GM19025 (cell line): Measurements from ENCODE around the gene RC3H1.
"Not testable (repeated sequence)": the region's sequence is repeated elsewhere in the genome, so short reads cannot be mapped to it uniquely, and the experiment has no call there.

ENCODE experiments used
- ATAC-seq: cut with Tn5 transposase; IDR thresholded peaks from one replicate; pipeline ENCODE4 v1.9.1; 2021; ENCODE audit warnings: mild to moderate bottlenecking, low read depth, moderate library complexity; ENCODE audit not compliant: unreplicated experiment

Gene RC3H1

GRCh38 chr1:174031099-174031498, 8.9 kb upstream of the RC3H1 start:
- ATAC-seq = no peak

DNA sequence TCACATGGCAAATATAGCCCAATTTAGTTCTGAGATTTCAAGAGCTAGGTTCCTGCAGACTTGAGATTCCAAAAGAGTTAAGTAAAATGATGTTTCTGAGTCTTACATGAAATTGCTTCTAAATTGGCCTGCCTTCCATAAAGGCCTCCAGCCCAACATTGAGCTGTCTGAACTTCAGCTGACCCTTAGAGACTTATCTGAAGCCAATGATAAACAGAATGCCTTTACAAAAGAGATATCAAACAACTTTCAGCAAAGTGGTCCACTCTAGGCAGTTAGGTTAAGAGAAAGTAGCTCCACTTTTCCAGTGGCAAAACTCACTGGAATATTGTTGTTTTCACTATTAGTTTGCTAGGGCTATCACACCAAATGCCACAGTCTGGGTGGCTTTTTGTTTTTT, 6.3 kb upstream of the RC3H1 start:
- no peak for ATAC-seq

DNA sequence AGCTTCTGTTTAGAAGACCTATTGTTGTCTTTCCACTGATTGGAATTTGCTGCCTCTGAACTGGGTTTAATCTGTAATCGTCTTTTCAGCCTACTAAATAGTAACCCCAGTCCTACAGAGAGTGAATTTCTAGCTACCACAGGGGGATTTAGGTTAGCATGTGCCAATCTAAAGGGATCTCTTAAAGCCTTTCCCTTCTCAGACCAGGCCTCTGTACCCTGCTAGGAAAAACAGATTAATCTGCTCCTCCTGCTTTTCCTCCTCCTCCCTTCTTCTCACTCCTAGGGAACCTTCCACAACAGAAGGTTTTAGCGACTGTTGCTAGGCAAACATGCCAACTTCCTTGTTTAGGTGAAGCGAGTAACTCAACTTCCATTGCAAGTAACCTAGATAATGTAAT, 1.3 kb upstream of the RC3H1 start:
- no peak for ATAC-seq

DNA sequence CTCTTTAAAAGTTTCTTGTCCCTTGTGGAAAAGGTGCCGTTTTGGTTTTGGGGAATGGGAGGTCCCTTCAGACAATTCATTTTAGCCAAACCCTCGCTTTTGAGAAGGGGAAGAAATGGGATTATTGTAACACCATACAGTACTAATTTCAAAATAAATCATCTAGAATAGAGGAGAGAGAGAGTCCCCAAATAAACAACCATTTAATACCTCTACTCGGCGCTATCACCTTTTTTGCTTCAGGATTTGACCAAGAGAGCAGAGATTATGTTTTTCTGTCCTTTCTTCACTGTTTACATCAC, 770 bp upstream of the RC3H1 start:
- no peak for ATAC-seq

DNA sequence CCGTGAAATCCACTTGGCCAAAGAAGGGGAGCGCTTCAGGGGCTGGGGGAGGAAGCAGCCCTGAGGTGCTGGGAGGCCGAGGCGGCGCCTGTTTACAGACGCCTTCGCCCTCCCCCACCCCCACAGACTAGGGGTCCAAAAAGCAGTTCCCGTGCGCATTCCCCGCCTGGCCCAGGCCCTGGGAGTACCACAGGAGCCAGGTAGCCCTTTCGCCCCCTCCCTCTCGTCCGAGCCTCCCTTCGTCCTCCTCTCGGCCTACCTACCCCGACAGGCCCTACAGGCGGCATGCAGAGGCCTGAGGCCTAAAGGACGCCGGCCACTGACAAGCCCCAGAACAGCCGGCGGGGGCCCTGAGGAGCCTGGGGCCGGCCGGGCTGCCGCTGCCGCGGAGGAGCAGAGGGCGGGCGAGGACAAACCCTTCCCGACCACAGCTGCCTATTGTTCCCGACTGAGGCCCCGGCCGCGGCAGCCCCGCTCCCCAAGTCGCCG, 522 bp downstream of the RC3H1 start:
- peak; percentile 29 for ATAC-seq

DNA sequence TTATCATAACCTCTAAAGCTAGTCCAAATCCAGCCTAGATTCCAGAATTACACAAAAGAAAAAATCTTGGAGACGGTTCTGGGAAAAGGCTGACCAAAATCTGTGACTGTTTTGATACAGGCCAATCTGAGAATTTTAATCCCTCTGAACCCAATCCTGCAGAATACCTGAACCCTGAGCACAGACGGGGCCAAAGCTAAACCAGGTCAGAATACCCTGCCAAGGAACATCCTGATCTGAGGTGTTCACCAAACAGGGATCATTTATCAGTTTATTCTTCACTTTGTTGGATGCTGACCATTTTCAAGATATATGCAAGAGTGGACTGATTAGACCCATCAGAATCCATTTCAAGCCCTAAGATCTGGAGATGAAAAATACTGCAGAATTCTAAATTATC, 3.6 kb downstream of the RC3H1 start:
- no peak for ATAC-seq

DNA sequence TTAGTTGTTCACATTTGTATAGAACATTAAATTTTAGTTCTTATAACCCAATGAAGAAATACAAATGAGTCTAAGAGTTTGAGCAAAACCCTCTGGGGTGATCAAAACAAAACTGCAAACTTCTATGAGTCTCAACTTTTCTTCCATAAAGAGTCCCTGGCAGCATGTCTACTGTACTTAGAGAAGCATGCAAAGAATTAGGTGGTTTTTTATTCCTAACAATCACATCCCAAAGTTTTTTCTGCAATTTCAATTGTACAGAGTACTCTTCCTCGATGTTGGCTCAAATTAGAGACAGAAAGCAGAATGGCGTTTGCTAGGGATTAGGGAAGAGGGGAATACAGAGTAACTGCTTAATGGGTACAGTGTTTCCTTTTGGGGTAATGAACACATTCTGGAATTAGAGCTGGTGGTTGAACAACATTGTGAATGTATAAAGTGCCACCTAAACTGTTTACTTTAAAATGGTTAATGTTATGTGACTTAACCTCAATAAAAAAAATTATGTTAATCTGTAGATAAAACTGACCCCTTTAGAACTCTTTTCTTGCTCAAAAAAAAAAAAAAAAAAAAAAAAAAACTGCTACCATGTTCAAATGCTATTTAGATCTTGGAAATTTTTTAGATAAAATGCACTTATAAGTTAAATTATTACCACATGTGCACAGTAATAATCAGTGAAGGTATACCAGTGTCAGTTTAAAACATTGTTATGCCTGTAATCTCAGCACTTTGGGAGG, 4.8 kb downstream of the RC3H1 start:
- ATAC-seq = no peak

- ATAC-seq = no peak
These were observed 8.2 kb downstream of the RC3H1 start for GRCh38 chr1:174013864-174014418.

DNA sequence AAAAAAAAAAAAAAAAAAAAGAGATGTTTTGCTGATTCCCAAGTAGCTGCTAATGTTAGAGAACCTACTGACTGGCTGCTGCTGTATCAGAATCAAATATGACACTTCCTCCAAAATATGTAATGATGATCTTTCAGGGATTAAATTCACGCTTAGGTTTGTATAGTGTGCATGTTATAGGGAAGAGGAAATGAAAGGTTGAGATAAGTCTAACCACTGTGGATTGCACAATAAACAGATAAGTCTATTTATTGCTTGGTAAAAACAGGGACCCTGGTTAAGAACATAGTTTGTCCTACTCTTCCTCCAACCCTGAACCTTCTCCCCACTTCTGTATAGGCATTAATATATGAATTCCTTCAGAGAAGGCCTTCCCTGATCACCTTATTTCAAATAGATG, 13.2 kb downstream of the RC3H1 start:
- ATAC-seq = no peak

DNA sequence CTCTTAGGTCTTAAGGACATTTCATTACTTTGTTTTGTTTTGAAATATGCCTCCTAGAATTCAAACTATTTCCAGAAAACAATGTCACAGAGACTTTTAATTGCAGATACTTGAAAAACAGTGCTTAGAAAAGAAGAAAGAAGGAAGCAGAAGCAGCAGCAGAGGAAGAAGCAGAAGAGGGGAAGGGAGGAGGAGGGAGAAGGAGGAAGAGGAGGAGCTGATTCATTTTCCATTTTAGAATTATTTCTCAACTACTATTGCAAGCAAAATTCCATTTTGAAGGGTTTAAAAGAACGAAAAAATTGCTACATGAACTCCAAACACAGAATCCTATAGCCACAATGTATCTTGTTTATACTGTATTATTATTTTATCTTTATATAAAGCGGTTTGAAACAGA, 13.9 kb downstream of the RC3H1 start:
- no peak for ATAC-seq

GRCh38 chr1:174007851-174008250, 14.3 kb downstream of the RC3H1 start:
- no peak for ATAC-seq

GRCh38 chr1:174005032-174005431, 17.1 kb downstream of the RC3H1 start:
- peak; percentile 89 for ATAC-seq

DNA sequence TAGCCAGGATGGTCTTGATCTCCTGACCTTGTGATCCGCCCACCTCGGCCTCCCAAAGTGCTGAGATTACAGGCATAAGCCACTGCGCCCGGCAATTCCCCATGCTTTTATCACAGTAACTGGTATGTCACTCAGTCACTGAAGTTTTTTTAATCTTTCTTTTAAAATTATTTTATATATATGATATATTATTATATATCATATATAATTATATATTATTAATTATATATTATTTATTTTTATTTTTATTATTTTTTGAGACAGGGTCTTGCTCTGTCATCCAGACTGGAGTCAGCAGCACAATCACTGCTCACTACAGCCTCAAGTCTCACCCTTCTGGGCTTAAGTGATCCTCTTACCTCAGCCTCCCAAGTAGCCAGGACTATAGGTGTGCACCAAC, 18.3 kb downstream of the RC3H1 start:
- ATAC-seq = no peak

DNA sequence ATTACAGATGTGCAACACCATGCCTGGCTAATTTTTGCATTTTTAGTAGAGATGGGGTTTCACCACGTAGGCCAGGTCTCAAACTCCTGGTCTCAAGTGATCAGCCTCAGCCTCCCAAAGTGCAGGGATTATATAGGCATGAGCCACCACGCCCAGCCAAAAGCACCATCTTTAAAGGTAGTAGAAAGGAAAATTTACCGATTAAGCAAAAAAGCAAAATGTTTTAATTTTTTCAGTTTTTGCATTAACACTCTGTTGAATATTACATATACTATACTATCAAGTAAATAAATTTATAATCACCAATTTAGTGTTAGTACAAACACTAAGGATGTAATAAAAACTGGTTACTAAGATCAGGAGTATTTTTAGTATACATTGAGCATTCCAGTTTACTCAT, 20.6 kb downstream of the RC3H1 start:
- no peak for ATAC-seq

GRCh38 chr1:174000371-174000770, 21.8 kb downstream of the RC3H1 start:
- no peak for ATAC-seq

DNA sequence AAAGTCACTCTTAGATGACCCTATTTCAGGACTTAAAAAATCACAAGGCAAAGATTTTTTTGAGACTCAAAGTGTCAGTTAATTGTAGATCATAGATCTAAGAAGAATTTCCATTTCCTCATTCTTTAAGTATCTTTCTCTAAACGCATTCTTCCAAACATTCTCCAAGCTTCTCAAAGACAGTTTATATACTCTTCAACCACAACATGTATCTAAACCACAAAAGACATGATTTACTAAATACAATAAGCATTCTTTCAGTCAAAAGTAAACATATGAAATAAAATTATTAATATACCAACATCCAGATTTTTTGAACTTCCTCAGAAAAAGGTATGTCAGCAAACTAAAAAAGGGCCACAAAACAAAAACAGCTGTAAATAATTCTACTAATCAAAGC, 24.4 kb downstream of the RC3H1 start:
- no peak for ATAC-seq

- no peak for ATAC-seq
These were observed 25.2 kb downstream of the RC3H1 start for GRCh38 chr1:173996995-173997394.

DNA sequence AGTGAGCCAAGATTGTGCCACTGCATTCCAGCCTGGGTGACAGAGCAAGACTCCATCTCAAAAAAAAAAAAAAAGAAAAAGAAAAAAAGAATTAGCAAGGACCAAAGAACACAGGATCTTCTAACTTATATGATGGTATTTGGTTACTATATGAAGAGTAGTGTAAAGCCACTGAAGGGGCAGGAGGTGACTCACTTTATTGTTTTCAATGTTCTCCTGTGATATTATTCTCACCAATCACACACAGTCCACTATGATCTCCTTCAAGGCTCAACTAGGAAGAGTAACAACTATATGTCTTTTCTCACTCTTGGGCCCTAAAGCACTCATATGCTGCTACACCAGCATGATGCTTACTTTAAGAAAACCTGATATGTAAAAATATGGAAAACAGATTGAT, 26.7 kb downstream of the RC3H1 start:
- no peak for ATAC-seq

DNA sequence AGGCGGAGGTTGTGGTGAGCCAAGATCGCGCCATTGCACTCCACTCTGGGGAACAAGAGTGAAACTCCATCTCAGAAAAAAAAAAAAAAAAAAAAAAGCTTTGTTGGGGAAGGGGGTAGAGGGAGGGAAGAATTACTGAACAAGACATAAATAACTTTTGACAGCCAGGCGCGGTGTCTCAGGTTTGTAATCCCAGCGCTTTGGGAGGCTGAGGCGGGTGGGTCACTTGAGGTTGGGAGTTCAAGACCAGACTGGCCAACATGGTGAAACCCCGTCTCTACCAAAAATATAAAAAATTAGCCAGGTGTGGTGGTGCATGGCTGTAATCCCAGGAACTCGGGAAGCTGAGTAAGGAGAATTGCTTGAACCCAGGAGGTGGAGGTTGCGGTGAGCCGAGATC, 28.2 kb downstream of the RC3H1 start:
- not testable (repeated sequence) for ATAC-seq

- ATAC-seq = no peak
These were observed 34.1 kb downstream of the RC3H1 start for GRCh38 chr1:173988068-173988467.

DNA sequence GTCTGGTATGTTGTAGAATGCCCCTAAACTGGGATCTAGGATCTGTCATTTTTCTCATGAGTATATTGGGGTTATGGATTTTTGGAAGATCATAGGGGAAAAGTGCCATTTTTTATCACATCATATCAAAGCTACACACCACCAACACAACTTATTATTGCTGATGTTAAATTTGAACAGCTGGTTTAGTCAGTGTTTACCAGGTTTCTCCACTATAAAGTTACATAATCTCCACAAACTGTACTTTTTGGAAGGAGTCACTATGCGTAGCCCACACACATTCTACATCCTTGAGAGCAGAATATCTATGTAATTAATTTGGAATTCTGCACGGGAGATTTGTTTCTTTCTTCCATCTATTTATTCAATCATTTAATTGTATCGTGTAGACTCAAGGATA, 35.2 kb downstream of the RC3H1 start:
- ATAC-seq = no peak

GRCh38 chr1:173970252-173970651, 51.9 kb downstream of the RC3H1 start:
- ATAC-seq = no peak

DNA sequence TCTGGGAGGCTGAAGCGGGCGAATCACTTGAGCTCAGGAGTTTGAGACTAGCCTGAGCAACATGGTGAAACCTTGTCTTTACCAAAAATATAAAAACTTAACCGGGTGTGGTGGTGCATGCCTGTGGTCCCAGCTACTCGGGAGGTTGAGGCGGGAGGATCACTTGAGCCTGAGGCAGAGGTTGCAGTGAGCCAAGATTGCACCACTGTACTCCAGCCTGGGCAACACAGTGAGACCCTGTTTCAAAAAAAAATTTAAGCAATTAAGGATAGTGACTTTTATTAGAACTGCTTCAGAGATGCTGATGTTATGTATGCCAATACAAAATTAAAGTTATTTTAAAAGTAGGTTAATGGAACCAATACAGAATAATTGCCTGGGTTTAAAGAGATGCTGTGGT, 56.3 kb downstream of the RC3H1 start:
- not testable (repeated sequence) for ATAC-seq
